A549 (cell line): ENCODE results near the gene OVAAL. TPM values are rescaled to one million over a fixed set of nuclear protein-coding genes. Genes with fewer than 3 reads are reported as not detected.
A peak's percentile ranks its signal among the peaks of the same experiment; 100 is the strongest.

Source experiments
- ATAC-seq, 2 experiments: fragments of 200-7000 bp in 1 of 2; fragments of >200 bp in 1 of 2; cut with Nextera tagmentation in 1 of 2; cut with Tn5 transposase in 1 of 2; 3 replicates each; pipeline versions ENCODE4 v1.8.0 to v1.9.1; 2018 to 2020; ENCODE audit warnings: mild to moderate bottlenecking in 1 of 2, moderate library complexity in 1 of 2
- CTCF ChIA-PET: fragments of 300-600 bp; sonication (Branson Sonifier 250); formaldehyde crosslinking; extraction: SDS; loops from one replicate; lab custom pipeline; 2021; ENCODE audit warnings: antibody characterized with exemption, inconsistent platforms; lab: Yijun Ruan, JAX
- POLR2A ChIA-PET: fragments of 350-600 bp; formaldehyde crosslinking; extraction: SDS; loops from one replicate; lab custom pipeline; 2021; ENCODE audit warnings: antibody characterized with exemption, inconsistent platforms; lab: Yijun Ruan, JAX
- DNase-seq, 2 experiments: peaks; one replicate each; pipeline versions ENCODE4 v3.0.0 to v3.0.0-alpha.2; 2011 to 2016; ENCODE audit warnings: low read depth in 1 of 2, low spot score in 1 of 2
- FAIRE-seq: peaks from 2 replicates; lab custom pipeline; 2011; peaks lifted over from hg19 to GRCh38; lab: Jason Lieb, UNC
- H3K27ac ChIP-seq, 2 experiments: fragments of >200 bp; sonication (Bioruptor Twin); formaldehyde crosslinking; 3 replicates each; pipeline ENCODE4 v1.5.1; 2016 to 2017
- H3K4me1 ChIP-seq: fragments of >200 bp; sonication (Bioruptor Twin); formaldehyde crosslinking; 3 replicates; pipeline ENCODE4 v1.6.1; 2016
- H3K4me2 ChIP-seq: fragments of >200 bp; sonication (Bioruptor Twin); formaldehyde crosslinking; 3 replicates; pipeline ENCODE4 v1.6.1; 2016
- H3K4me3 ChIP-seq: fragments of >200 bp; sonication (Bioruptor Twin); formaldehyde crosslinking; 3 replicates; pipeline ENCODE4 v1.5.1; 2016
- H3K9me3 ChIP-seq: fragments of >200 bp; sonication (Bioruptor Twin); formaldehyde crosslinking; 3 replicates; pipeline ENCODE4 v1.6.1; 2016
- CHD2 ChIP-seq: fragments of 150-350 bp; IDR thresholded peaks from 2 replicates; pipeline ENCODE4 v1.6.1; 2014; ENCODE audit warnings: low read length; ENCODE audit not compliant: partially characterized antibody
- CHD4 ChIP-seq: fragments of 200-600 bp; sonication (generic); IDR thresholded peaks from 2 replicates; pipeline ENCODE4 v1.6.1; 2016; ENCODE audit warnings: antibody characterized with exemption, mild to moderate bottlenecking, borderline replicate concordance
- E2F6 ChIP-seq: IDR thresholded peaks from 2 replicates; pipeline ENCODE4 v1.6.1; 2012; ENCODE audit warnings: low read depth, borderline replicate concordance
- EP300 ChIP-seq, 2 experiments: fragments of >200 bp; sonication (Bioruptor Twin); formaldehyde crosslinking; IDR thresholded peaks; 2 replicates in 1 of 2; 3 replicates in 1 of 2; pipeline ENCODE4 v1.6.1; 2016 to 2017
- FOXS1 ChIP-seq: fragments of 250-450 bp; sonication (Bioruptor Pico); IDR thresholded peaks from 2 replicates; pipeline ENCODE4 v1.5.0; 2020; ENCODE audit warnings: mild to moderate bottlenecking, moderate library complexity
- HMGXB4 ChIP-seq: fragments of 250-450 bp; sonication (Bioruptor Pico); IDR thresholded peaks from 2 replicates; pipeline ENCODE4 v1.5.0; 2021; ENCODE audit warnings: mild to moderate bottlenecking, moderate library complexity, borderline replicate concordance
- HOXB5 ChIP-seq: fragments of 250-450 bp; sonication (Bioruptor Pico); IDR thresholded peaks from 2 replicates; pipeline ENCODE4 v1.5.0; 2020; ENCODE audit warnings: mild to moderate bottlenecking, moderate library complexity
- JUN ChIP-seq, 2 experiments: fragments of >200 bp; sonication (Bioruptor Twin); formaldehyde crosslinking; IDR thresholded peaks; 2 replicates in 1 of 2; 3 replicates in 1 of 2; pipeline ENCODE4 v1.6.1; 2016 to 2017
- JUNB ChIP-seq: fragments of >200 bp; sonication (Bioruptor Twin); formaldehyde crosslinking; IDR thresholded peaks from 2 replicates; pipeline ENCODE4 v1.6.1; 2016
- KDM1A ChIP-seq: fragments of 200-600 bp; sonication (generic); IDR thresholded peaks from 2 replicates; pipeline ENCODE4 v1.6.1; 2016; ENCODE audit warnings: low read depth, mild to moderate bottlenecking
- KDM5A ChIP-seq: fragments of 200-600 bp; sonication (generic); IDR thresholded peaks from 2 replicates; pipeline ENCODE4 v1.6.1; 2016; ENCODE audit warnings: antibody characterized with exemption, mild to moderate bottlenecking
- NFE2L2 ChIP-seq: fragments of 150-350 bp; conservative IDR thresholded peaks from 2 replicates; pipeline ENCODE4 v1.6.1; 2014; ENCODE audit warnings: low read length
- PBX3 ChIP-seq: IDR thresholded peaks from 2 replicates; pipeline ENCODE4 v1.6.1; 2012
- PHF8 ChIP-seq: fragments of 200-600 bp; sonication (generic); IDR thresholded peaks from 2 replicates; pipeline ENCODE4 v1.6.1; 2016; ENCODE audit warnings: low read depth, mild to moderate bottlenecking, antibody characterized with exemption, moderate library complexity, borderline replicate concordance
- RAD21 ChIP-seq, 2 experiments: fragments of >200 bp in 1 of 2; sonication (Bioruptor Twin) in 1 of 2; formaldehyde crosslinking in 1 of 2; IDR thresholded peaks in 1 of 2; conservative IDR thresholded peaks in 1 of 2; 2 replicates in 1 of 2; 3 replicates in 1 of 2; pipeline ENCODE4 v1.6.1; 2012 to 2018; ENCODE audit warnings: inconsistent platforms in 1 of 2
- RCOR1 ChIP-seq: fragments of 150-350 bp; IDR thresholded peaks from 2 replicates; pipeline ENCODE4 v1.6.1; 2014; ENCODE audit warnings: antibody characterized with exemption, low read length, low read depth
- RNF2 ChIP-seq: fragments of 200-600 bp; sonication (generic); IDR thresholded peaks from 2 replicates; pipeline ENCODE4 v1.6.1; 2016; ENCODE audit warnings: low read depth, mild to moderate bottlenecking, antibody characterized with exemption, moderate library complexity, borderline replicate concordance
- SMC3 ChIP-seq: fragments of >200 bp; sonication (Bioruptor Twin); formaldehyde crosslinking; IDR thresholded peaks from 3 replicates; pipeline ENCODE4 v1.6.1; 2018; ENCODE audit warnings: inconsistent platforms
- TP53 ChIP-seq: fragments of 250-450 bp; sonication (Bioruptor Pico); IDR thresholded peaks from 2 replicates; pipeline ENCODE4 v1.5.0; 2021; ENCODE audit warnings: mild to moderate bottlenecking, moderate library complexity
- USF2 ChIP-seq: fragments of 450-650 bp; IDR thresholded peaks from 2 replicates; pipeline ENCODE4 v1.6.1; 2014; ENCODE audit warnings: antibody characterized with exemption
- ZC3H11A ChIP-seq: fragments of 450-650 bp; IDR thresholded peaks from 2 replicates; pipeline ENCODE4 v1.6.1; 2014; ENCODE audit warnings: antibody characterized with exemption, mild to moderate bottlenecking
- WGBS: methylation state at CpG from one replicate; pipeline ENCODE4 v1.1.6; 2017; ENCODE audit errors: missing lambda C conversion rate; 5-methylcytosine and 5-hydroxymethylcytosine counted together
- polyA plus RNA-seq, 4 experiments: library from polyadenylated mRNA; depleted of rRNA in 3 of 4; stranded (reverse); fragments of >200 nt; fragmentation: RNase III in 1 of 4; extraction: RNeasy Plus Mini Kit Qiagen cat#74134 plus additional on column Dnase treatment in 1 of 4; gene quantifications; 2 replicates in 3 of 4; 3 replicates in 1 of 4; pipeline ENCODE4 v1.2.3, GENCODE V29; 2011 to 2017
- TF ChIP-seq, protein P1 (sequence below): IDR thresholded peaks from 2 replicates; pipeline ENCODE4 v1.6.1; 2012
- TF ChIP-seq, protein P2 (sequence below): fragments of >200 bp; sonication (Bioruptor Twin); formaldehyde crosslinking; IDR thresholded peaks from 3 replicates; pipeline ENCODE4 v1.5.1; 2016
- TF ChIP-seq, protein P3 (sequence below): fragments of >200 bp; sonication (Bioruptor Twin); formaldehyde crosslinking; IDR thresholded peaks from 2 replicates; pipeline ENCODE4 v1.6.1; 2016

Gene OVAAL
- polyA plus RNA-seq, 2 of the 4 experiments (the other 2 are of a cell fraction), result 0.08 TPM; not detected in 1

GRCh38 chr1:180533266-180533987 is 25.3 kb upstream of the OVAAL start:
- Histone ChIP-seq H3K27ac (peak overlapping the region; percentile 16 to 55; a peak in 4 of 6 replicates), H3K4me3 (no peak overlapping the region), H3K4me1 (peaks cover 11% of the 10 kb centered on the region), H3K9me3 (no peaks in the 10 kb centered on the region), H3K4me2 (0 out of 3 replicates have a peak overlapping the region, but pooled peaks have one; percentile 2)
- CTCF ChIA-PET, result interaction anchor here (0.6 to 4.9 kb wide), 37 partner anchors 9 to 850 kb away, joined by 3 to 47 read pairs (median 3); partner anchors contain the start of gene XPR1
- POLR2A ChIA-PET, result no interaction called here
- WGBS, result 31% methylated on average over 10 of the region's 10 CpGs
- FAIRE-seq (peak; percentile 13), ATAC-seq (peak; percentile 90 to 93), DNase-seq (peak; percentile 69 to 72)
- TF ChIP-seq RCOR1, result no peak
- TF ChIP-seq, protein P1, sequence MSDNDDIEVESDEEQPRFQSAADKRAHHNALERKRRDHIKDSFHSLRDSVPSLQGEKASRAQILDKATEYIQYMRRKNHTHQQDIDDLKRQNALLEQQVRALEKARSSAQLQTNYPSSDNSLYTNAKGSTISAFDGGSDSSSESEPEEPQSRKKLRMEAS, result 0 out of 2 replicates have a peak, but pooled peaks have one; percentile 21
- no peak for TF ChIP-seq USF2
- TF ChIP-seq KDM1A, result no peak
- TF ChIP-seq, protein P2, sequence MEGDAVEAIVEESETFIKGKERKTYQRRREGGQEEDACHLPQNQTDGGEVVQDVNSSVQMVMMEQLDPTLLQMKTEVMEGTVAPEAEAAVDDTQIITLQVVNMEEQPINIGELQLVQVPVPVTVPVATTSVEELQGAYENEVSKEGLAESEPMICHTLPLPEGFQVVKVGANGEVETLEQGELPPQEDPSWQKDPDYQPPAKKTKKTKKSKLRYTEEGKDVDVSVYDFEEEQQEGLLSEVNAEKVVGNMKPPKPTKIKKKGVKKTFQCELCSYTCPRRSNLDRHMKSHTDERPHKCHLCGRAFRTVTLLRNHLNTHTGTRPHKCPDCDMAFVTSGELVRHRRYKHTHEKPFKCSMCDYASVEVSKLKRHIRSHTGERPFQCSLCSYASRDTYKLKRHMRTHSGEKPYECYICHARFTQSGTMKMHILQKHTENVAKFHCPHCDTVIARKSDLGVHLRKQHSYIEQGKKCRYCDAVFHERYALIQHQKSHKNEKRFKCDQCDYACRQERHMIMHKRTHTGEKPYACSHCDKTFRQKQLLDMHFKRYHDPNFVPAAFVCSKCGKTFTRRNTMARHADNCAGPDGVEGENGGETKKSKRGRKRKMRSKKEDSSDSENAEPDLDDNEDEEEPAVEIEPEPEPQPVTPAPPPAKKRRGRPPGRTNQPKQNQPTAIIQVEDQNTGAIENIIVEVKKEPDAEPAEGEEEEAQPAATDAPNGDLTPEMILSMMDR, result peak; percentile 95
- TF ChIP-seq E2F6, result no peak
- TF ChIP-seq FOXS1 (CRISPR knock-in tag), result no peak
- no peak for TF ChIP-seq JUN (IDR thresholded peaks at IDR 0.05)
- peak; percentile 97 for TF ChIP-seq SMC3
- no peak for TF ChIP-seq PHF8
- no peak for TF ChIP-seq KDM5A
- no peak for TF ChIP-seq HOXB5 (CRISPR knock-in tag)
- TF ChIP-seq RAD21 (conservative IDR thresholded peaks at IDR 0.05 in 1 of 2, IDR thresholded peaks at IDR 0.05 in 1 of 2), result peak; percentile 97 to 98
- no peak for TF ChIP-seq CHD4

DNA sequence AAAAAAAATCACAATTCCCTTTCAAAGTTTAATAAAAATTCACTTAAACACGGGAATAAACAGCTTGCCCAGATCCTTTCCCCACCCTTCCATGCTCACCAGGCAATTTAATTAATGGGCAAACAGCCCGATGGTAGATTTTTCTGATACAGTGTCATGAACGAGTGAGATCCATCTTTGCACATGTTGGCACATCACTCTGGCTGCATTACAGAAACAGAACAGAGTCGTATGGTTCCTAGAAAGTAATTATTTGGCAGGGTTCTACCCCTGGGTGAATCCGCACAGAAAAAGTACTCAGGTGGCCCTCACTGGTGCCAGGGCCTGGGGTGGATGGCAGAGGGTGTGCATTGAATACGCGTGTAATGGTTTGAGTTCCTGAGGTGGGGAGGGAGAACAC is 24.6 kb upstream of the OVAAL start:
- H3K4me2 ChIP-seq, result no peak overlapping the region
- TF ChIP-seq, protein P2, result no peak
- TF ChIP-seq PHF8 (no peak), FOXS1 (CRISPR knock-in tag) (no peak), EP300 (IDR thresholded peaks at IDR 0.05) (no peak), NFE2L2 (no peak), CHD4 (no peak), KDM1A (no peak), RNF2 (no peak), CHD2 (no peak), PBX3 (no peak), HMGXB4 (CRISPR knock-in tag) (no peak), JUNB (no peak), TP53 (CRISPR knock-in tag) (no peak), HOXB5 (CRISPR knock-in tag) (no peak), ZC3H11A (no peak)
- TF ChIP-seq, protein P3, sequence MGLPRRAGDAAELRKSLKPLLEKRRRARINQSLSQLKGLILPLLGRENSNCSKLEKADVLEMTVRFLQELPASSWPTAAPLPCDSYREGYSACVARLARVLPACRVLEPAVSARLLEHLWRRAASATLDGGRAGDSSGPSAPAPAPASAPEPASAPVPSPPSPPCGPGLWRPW, result no peak
- no peak for ATAC-seq
- no peaks in the 10 kb centered on the region for H3K9me3 ChIP-seq
- ChIA-PET POLR2A (no interaction called here), CTCF (interaction anchor here (0.7 to 4.9 kb wide), 20 partner anchors 10 to 628 kb away, joined by 3 to 47 read pairs (median 4); partner anchors contain the start of gene XPR1)
- FAIRE-seq, result no peak
- H3K27ac ChIP-seq, result peak overlapping the region; percentile 6 to 50; a peak in 3 of 6 replicates
- WGBS, result 79% methylated on average over 7 of the region's 7 CpGs
- no peak for DNase-seq
- H3K4me3 ChIP-seq, result no peak overlapping the region
- H3K4me1 ChIP-seq, result peaks cover 11% of the 10 kb centered on the region
